ENCODE measurements around the gene ARNT2.

DNA sequence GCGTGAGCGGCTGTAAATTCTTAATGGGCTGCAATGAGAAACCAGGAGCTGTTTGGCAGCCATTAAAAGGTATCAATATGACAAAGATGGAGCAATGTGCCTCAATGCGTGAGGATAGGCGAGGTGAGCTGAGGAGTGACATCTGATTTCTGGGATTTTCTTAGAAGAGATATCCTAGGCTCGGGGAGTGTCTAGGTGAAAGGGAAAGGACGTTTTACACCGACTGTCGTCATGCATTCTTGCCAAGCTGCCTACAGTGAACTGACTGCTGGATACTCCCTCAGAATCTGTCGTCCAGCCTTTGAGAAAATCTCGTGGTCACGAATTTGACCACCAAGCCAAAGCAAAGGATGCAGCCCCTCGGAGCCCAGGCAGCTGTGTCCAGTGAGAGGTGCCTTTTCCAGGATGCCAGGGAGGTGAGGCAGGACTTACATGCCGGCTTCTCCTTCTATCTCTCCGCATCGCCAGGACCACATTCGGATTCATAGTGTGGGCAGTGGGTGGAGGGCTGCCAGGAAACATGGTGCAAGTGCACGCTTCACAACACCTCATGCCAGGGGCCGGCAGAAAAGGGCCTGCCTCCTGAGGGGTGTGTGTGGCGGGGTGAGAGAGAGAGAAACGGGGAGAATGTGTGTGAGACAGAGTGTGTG, 210.7 kb downstream of the ARNT2 start:
- TF ChIP-seq, protein P1, sequence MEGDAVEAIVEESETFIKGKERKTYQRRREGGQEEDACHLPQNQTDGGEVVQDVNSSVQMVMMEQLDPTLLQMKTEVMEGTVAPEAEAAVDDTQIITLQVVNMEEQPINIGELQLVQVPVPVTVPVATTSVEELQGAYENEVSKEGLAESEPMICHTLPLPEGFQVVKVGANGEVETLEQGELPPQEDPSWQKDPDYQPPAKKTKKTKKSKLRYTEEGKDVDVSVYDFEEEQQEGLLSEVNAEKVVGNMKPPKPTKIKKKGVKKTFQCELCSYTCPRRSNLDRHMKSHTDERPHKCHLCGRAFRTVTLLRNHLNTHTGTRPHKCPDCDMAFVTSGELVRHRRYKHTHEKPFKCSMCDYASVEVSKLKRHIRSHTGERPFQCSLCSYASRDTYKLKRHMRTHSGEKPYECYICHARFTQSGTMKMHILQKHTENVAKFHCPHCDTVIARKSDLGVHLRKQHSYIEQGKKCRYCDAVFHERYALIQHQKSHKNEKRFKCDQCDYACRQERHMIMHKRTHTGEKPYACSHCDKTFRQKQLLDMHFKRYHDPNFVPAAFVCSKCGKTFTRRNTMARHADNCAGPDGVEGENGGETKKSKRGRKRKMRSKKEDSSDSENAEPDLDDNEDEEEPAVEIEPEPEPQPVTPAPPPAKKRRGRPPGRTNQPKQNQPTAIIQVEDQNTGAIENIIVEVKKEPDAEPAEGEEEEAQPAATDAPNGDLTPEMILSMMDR (IDR thresholded peaks at IDR 0.05): no peak
- TF ChIP-seq ZFX (IDR thresholded peaks at IDR 0.05; ENCODE audit: borderline replicate concordance): no peak

All from 22Rv1 (cell line).